ENCODE measurements around the gene DCTN4.

- TF ChIP-seq CTCF (IDR thresholded peaks at IDR 0.05) (no peak), POLR2AphosphoS5 (IDR thresholded peaks at IDR 0.05; ENCODE audit: low read depth, low read length) (no peak), SIN3A (IDR thresholded peaks at IDR 0.05; ENCODE audit: borderline replicate concordance, insufficient read depth, low read depth, low read length) (no peak)
Observed at GRCh38 chr5:150751096-150751891, 7.5 kb downstream of the DCTN4 start.

Data from Panc1 (cell line).